DND-41 (cell line): Measurements from ENCODE around the gene SUPT7L.
A peak's percentile ranks its signal among the peaks of the same experiment; 100 is the strongest.
"Not testable (repeated sequence)": the region's sequence is repeated elsewhere in the genome, so short reads cannot be mapped to it uniquely, and the experiment has no call there.

Experiments
- ATAC-seq: fragments of 200-7000 bp; cut with Tn5 transposase; 3 replicates; pipeline ENCODE4 v1.9.1; 2021; ENCODE audit warnings: low read depth; ENCODE audit not compliant: insufficient read depth
- DNase-seq: peaks from one replicate; pipeline ENCODE4 v3.0.0-alpha.2; 2020
- H2AFZ ChIP-seq: 2 replicates; pipeline ENCODE4 v1.6.0; 2012; ENCODE audit warnings: low read depth, low read length
- H3K27ac ChIP-seq: 2 replicates; pipeline ENCODE4 v1.5.1; 2012; ENCODE audit warnings: low read length, inconsistent platforms
- H3K27me3 ChIP-seq: fragments of 200-600 bp; sonication (generic); 2 replicates; pipeline ENCODE4 v1.6.0; 2012; ENCODE audit warnings: low read length, mild to moderate bottlenecking, inconsistent platforms; ENCODE audit not compliant: insufficient read depth, poor library complexity
- H3K36me3 ChIP-seq: 2 replicates; pipeline ENCODE4 v1.5.1; 2012; ENCODE audit warnings: low read length, inconsistent platforms; ENCODE audit not compliant: insufficient read depth
- H3K4me1 ChIP-seq: 2 replicates; pipeline ENCODE4 v1.5.1; 2012; ENCODE audit warnings: mild to moderate bottlenecking, low read length; ENCODE audit not compliant: insufficient read depth
- H3K4me2 ChIP-seq: 2 replicates; pipeline ENCODE4 v1.6.0; 2012; ENCODE audit warnings: mild to moderate bottlenecking, moderate library complexity, low read length, inconsistent platforms; ENCODE audit not compliant: insufficient read depth
- H3K4me3 ChIP-seq, 2 experiments: fragments of 200-600 bp in 1 of 2; shearing (Covaris generic) in 1 of 2; 2 replicates each; pipeline ENCODE4 v1.5.1; 2012 to 2016; ENCODE audit warnings: inconsistent platforms in 2 of 2, low read length in 2 of 2, mild to moderate bottlenecking in 2 of 2, low read depth in 1 of 2, moderate library complexity in 1 of 2
- H3K79me2 ChIP-seq: 2 replicates; pipeline ENCODE4 v1.6.0; 2012; ENCODE audit warnings: low read length, inconsistent platforms; ENCODE audit not compliant: insufficient read depth
- H3K9ac ChIP-seq: 2 replicates; pipeline ENCODE4 v1.6.0; 2012; ENCODE audit warnings: low read depth, mild to moderate bottlenecking, inconsistent platforms, low read length, moderate library complexity
- H3K9me3 ChIP-seq: 2 replicates; pipeline ENCODE4 v1.5.1; 2012; ENCODE audit warnings: low read length, moderate library complexity, mild to moderate bottlenecking, inconsistent platforms; ENCODE audit not compliant: insufficient read depth, severe bottlenecking
- H4K20me1 ChIP-seq: 2 replicates; pipeline ENCODE4 v1.6.0; 2012; ENCODE audit warnings: low read length; ENCODE audit not compliant: insufficient read depth
- EZH2 ChIP-seq: IDR thresholded peaks from 3 replicates; pipeline ENCODE4 v1.6.1; 2012; ENCODE audit warnings: borderline replicate concordance, low read depth, mild to moderate bottlenecking, moderate library complexity, low read length, inconsistent platforms; ENCODE audit not compliant: severe bottlenecking
- TF ChIP-seq, protein P1 (sequence below): IDR thresholded peaks from 2 replicates; pipeline ENCODE4 v1.5.1; 2012; ENCODE audit warnings: borderline replicate concordance, low read length, moderate library complexity, mild to moderate bottlenecking; ENCODE audit not compliant: poor library complexity, severe bottlenecking; ENCODE audit errors: extremely low read depth

SUPT7L gene

DNA sequence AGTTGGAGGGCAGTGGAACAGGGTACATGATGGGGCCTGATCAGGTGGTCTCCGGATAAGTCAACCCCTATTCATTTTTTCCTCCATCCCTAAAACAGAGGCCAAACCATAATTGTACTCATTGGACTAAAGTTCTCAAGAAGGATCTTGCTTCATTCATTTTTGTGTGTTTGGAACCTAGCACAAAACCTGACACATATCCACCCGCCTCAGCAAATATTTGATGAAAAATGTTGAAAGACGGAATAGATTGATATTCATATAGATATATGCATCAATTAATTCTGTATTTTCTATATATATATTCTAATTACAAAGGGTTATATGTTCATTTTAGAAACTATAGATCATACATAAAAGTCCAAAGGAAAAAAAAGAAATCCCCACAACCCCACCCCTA lies 22.2 kb upstream of the SUPT7L start:
- H3K9me3 ChIP-seq: no peaks in the 10 kb centered on the region
- no peak overlapping the region for H3K4me3 ChIP-seq
- ATAC-seq: no peak
- H3K36me3 ChIP-seq: peaks cover 56% of the 10 kb centered on the region
- H3K4me2 ChIP-seq: no peak overlapping the region
- no peaks in the 10 kb centered on the region for H3K27me3 ChIP-seq
- H3K27ac ChIP-seq: no peak overlapping the region
- H4K20me1 ChIP-seq: no peaks in the 10 kb centered on the region
- no peaks in the 10 kb centered on the region for H3K79me2 ChIP-seq
- no peaks in the 10 kb centered on the region for H3K4me1 ChIP-seq
- no peak overlapping the region for H2AFZ ChIP-seq
- no peak overlapping the region for H3K9ac ChIP-seq
- DNase-seq: no peak
- TF ChIP-seq, protein P1, sequence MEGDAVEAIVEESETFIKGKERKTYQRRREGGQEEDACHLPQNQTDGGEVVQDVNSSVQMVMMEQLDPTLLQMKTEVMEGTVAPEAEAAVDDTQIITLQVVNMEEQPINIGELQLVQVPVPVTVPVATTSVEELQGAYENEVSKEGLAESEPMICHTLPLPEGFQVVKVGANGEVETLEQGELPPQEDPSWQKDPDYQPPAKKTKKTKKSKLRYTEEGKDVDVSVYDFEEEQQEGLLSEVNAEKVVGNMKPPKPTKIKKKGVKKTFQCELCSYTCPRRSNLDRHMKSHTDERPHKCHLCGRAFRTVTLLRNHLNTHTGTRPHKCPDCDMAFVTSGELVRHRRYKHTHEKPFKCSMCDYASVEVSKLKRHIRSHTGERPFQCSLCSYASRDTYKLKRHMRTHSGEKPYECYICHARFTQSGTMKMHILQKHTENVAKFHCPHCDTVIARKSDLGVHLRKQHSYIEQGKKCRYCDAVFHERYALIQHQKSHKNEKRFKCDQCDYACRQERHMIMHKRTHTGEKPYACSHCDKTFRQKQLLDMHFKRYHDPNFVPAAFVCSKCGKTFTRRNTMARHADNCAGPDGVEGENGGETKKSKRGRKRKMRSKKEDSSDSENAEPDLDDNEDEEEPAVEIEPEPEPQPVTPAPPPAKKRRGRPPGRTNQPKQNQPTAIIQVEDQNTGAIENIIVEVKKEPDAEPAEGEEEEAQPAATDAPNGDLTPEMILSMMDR: no peak
- no peak for TF ChIP-seq EZH2

DNA sequence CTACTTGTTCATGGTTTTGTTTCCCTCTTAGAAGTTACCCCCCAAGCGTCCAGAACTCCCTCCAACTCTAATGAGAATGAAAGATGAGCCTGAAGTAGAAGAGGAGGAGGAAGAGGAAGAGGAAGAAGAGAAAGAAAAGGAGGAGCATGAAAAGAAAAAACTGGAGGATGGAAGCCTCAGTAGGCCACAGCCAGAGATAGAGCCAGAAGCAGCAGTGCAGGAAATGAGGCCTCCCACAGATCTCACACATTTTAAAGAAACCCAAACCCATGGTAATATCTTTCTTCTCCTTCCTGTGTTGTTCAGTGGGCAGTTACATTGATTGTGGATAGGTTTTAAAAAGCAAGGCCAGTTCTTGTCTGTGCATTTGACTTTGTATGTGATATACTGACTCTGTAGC lies 21.6 kb upstream of the SUPT7L start:
- H3K36me3 ChIP-seq: peaks cover 56% of the 10 kb centered on the region
- not testable (repeated sequence) for H3K4me2 ChIP-seq

DNA sequence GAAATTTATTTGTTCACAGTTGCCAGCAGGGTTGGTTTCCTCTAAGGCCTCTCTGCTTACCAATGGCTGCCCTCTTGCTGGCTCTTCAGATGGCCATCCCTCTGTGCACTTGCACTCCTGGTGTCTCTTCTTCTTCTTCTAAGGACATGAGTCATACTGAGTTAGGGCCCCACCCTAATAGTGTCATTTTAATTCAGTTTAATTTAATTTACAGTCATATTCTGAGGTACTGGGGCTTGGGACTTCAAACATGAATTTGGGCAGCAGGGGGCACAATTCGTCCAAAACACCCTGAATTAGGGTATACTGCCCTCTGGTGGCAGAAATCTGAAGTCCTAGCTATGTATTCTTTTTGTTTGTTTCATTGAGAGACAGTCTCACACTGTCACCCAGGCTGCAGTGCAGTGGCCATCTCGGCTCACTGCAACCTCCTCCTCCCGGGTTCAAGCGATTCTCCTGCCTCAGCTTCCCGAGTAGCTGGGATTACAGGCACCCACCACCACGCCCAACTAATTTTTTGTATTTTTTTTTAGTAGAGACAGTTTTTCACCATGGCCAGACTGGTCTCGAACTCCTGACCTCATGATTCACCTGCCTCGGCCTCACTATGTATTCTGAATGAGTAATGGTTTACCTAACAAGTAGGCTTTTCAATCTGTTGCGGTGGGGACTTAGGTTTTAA lies 20.1 kb upstream of the SUPT7L start:
- H3K4me1 ChIP-seq: no peaks in the 10 kb centered on the region
- no peaks in the 10 kb centered on the region for H4K20me1 ChIP-seq
- ATAC-seq: peak; percentile 96
- no peak overlapping the region for H3K27ac ChIP-seq
- 0 out of 2 replicates have a peak overlapping the region, but pooled peaks have one; percentile 34 for H2AFZ ChIP-seq
- TF ChIP-seq, protein P1: peak; percentile 96
- TF ChIP-seq EZH2: no peak
- peak; percentile 86 for DNase-seq
- no peaks in the 10 kb centered on the region for H3K79me2 ChIP-seq
- no peak overlapping the region for H3K9ac ChIP-seq
- no peaks in the 10 kb centered on the region for H3K9me3 ChIP-seq
- H3K36me3 ChIP-seq: peaks cover 62% of the 10 kb centered on the region
- H3K4me3 ChIP-seq: no peak overlapping the region
- no peaks in the 10 kb centered on the region for H3K27me3 ChIP-seq
- no peak overlapping the region for H3K4me2 ChIP-seq

More for the DNA sequence above, 21.6 kb upstream of the SUPT7L start:
- not testable (repeated sequence) for H3K79me2 ChIP-seq, H3K4me3 ChIP-seq, H3K27me3 ChIP-seq, H3K9me3 ChIP-seq, H4K20me1 ChIP-seq, H3K4me1 ChIP-seq, ATAC-seq, DNase-seq, H2AFZ ChIP-seq, H3K9ac ChIP-seq, H3K27ac ChIP-seq

DNA sequence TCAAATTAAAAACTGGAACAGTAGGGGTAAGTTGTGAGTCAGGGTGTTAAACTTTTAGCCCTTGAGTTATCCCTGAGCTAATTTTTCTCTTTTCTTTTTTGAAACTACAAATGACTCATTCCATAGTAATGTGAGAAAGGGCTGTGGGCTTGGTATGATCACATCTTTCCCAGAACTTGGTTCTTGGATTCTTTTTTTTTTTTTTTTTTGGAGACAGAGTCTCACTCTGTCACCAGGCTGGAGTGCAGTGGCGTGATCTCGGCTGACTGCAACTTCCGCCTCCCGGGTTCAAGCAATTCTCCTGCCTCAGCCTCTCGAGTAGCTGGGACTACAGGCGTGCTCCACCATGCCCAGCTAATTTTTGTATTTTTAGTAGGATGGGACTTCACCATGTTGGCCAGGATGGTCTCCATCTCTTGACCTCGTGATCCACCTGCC lies 18.9 kb upstream of the SUPT7L start:
- H2AFZ ChIP-seq, H3K9me3 ChIP-seq, H3K79me2 ChIP-seq, H3K4me1 ChIP-seq, DNase-seq, H4K20me1 ChIP-seq, H3K27ac ChIP-seq, ATAC-seq, H3K9ac ChIP-seq, H3K27me3 ChIP-seq, H3K4me3 ChIP-seq, H3K4me2 ChIP-seq: not testable (repeated sequence)
- H3K36me3 ChIP-seq: peaks cover 69% of the 10 kb centered on the region
